ENCODE results near the gene ZMAT5.

The ZMAT5 gene

DNA sequence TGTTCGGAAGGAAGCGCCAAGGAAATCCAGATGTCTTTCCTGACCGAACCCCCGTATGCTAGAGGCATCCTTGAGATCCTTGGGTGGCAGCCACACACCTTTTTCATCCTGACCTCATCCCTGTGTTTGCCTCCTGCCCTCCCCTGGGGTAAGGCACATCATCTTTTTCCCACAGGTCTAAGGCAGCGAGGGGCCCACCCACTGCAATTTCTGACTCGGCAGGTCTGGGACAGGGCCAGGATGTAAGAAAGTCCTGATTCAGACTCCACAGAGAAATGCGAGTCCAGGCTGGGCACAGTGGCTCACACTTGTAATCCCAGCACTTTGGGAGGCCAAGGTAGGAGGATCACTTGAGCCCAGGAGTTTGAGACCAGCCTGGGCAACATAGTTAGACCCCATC is 10.5 kb downstream of the ZMAT5 start:
- TF ChIP-seq RAD21 (IDR thresholded peaks at IDR 0.05; ENCODE audit: low read depth) (no peak), TAF1 (IDR thresholded peaks at IDR 0.05; ENCODE audit: low read depth) (no peak), CREB1 (IDR thresholded peaks at IDR 0.05; ENCODE audit: low read depth) (no peak), NFIC (IDR thresholded peaks at IDR 0.05) (no peak), FOXM1 (IDR thresholded peaks at IDR 0.05; ENCODE audit: borderline replicate concordance, low read depth) (no peak), CEBPB (IDR thresholded peaks at IDR 0.05) (no peak), TCF12 (IDR thresholded peaks at IDR 0.05; ENCODE audit: low read depth) (no peak), EP300 (IDR thresholded peaks at IDR 0.05; ENCODE audit: borderline replicate concordance) (no peak), EGR1 (IDR thresholded peaks at IDR 0.05) (no peak), ZBTB7A (IDR thresholded peaks at IDR 0.05; ENCODE audit: low read depth) (no peak)
- TF ChIP-seq, protein P1, sequence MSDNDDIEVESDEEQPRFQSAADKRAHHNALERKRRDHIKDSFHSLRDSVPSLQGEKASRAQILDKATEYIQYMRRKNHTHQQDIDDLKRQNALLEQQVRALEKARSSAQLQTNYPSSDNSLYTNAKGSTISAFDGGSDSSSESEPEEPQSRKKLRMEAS (IDR thresholded peaks at IDR 0.05): no peak
- TF ChIP-seq, protein P2, sequence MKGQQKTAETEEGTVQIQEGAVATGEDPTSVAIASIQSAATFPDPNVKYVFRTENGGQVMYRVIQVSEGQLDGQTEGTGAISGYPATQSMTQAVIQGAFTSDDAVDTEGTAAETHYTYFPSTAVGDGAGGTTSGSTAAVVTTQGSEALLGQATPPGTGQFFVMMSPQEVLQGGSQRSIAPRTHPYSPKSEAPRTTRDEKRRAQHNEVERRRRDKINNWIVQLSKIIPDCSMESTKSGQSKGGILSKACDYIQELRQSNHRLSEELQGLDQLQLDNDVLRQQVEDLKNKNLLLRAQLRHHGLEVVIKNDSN (IDR thresholded peaks at IDR 0.05): no peak

DNA sequence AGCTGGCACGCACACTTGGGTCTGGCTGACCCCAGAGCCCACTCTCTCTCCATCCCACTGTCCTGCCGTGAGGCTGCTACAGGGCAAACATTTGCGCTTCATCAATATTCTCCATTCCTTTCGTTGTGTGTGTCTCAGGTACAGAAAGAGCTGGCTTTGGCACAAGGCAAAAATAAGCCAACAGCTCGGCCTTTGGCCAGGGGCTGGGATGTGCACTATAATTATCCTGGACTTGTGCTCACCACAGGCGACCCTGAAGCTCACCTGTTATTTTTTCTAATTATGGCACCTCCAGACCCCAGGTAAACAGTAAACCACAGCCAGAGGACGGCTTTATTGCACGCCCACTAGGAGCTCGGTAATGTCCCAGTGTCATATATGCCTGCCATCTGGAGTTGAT is 10.9 kb downstream of the ZMAT5 start:
- no peak for TF ChIP-seq FOXM1 (IDR thresholded peaks at IDR 0.05; ENCODE audit: borderline replicate concordance, low read depth)
- no peak for TF ChIP-seq TCF12 (IDR thresholded peaks at IDR 0.05; ENCODE audit: low read depth)
- TF ChIP-seq, protein P2 (IDR thresholded peaks at IDR 0.05): no peak
- TF ChIP-seq ZBTB7A (IDR thresholded peaks at IDR 0.05; ENCODE audit: low read depth): no peak
- TF ChIP-seq CEBPB (IDR thresholded peaks at IDR 0.05): no peak
- no peak for TF ChIP-seq NFIC (IDR thresholded peaks at IDR 0.05)
- no peak for TF ChIP-seq TEAD4 (IDR thresholded peaks at IDR 0.05)
- TF ChIP-seq TAF1 (IDR thresholded peaks at IDR 0.05; ENCODE audit: low read depth): no peak
- TF ChIP-seq EP300 (IDR thresholded peaks at IDR 0.05; ENCODE audit: borderline replicate concordance): no peak
- TF ChIP-seq, protein P1 (IDR thresholded peaks at IDR 0.05): no peak
- TF ChIP-seq, protein P3, sequence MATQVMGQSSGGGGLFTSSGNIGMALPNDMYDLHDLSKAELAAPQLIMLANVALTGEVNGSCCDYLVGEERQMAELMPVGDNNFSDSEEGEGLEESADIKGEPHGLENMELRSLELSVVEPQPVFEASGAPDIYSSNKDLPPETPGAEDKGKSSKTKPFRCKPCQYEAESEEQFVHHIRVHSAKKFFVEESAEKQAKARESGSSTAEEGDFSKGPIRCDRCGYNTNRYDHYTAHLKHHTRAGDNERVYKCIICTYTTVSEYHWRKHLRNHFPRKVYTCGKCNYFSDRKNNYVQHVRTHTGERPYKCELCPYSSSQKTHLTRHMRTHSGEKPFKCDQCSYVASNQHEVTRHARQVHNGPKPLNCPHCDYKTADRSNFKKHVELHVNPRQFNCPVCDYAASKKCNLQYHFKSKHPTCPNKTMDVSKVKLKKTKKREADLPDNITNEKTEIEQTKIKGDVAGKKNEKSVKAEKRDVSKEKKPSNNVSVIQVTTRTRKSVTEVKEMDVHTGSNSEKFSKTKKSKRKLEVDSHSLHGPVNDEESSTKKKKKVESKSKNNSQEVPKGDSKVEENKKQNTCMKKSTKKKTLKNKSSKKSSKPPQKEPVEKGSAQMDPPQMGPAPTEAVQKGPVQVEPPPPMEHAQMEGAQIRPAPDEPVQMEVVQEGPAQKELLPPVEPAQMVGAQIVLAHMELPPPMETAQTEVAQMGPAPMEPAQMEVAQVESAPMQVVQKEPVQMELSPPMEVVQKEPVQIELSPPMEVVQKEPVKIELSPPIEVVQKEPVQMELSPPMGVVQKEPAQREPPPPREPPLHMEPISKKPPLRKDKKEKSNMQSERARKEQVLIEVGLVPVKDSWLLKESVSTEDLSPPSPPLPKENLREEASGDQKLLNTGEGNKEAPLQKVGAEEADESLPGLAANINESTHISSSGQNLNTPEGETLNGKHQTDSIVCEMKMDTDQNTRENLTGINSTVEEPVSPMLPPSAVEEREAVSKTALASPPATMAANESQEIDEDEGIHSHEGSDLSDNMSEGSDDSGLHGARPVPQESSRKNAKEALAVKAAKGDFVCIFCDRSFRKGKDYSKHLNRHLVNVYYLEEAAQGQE (IDR thresholded peaks at IDR 0.05; ENCODE audit: low read depth): no peak
- no peak for TF ChIP-seq EGR1 (IDR thresholded peaks at IDR 0.05)
- TF ChIP-seq YY1 (IDR thresholded peaks at IDR 0.05; ENCODE audit: low read depth): no peak
- no peak for TF ChIP-seq RAD21 (IDR thresholded peaks at IDR 0.05; ENCODE audit: low read depth)
- no peak for TF ChIP-seq CREB1 (IDR thresholded peaks at IDR 0.05; ENCODE audit: low read depth)

DNA sequence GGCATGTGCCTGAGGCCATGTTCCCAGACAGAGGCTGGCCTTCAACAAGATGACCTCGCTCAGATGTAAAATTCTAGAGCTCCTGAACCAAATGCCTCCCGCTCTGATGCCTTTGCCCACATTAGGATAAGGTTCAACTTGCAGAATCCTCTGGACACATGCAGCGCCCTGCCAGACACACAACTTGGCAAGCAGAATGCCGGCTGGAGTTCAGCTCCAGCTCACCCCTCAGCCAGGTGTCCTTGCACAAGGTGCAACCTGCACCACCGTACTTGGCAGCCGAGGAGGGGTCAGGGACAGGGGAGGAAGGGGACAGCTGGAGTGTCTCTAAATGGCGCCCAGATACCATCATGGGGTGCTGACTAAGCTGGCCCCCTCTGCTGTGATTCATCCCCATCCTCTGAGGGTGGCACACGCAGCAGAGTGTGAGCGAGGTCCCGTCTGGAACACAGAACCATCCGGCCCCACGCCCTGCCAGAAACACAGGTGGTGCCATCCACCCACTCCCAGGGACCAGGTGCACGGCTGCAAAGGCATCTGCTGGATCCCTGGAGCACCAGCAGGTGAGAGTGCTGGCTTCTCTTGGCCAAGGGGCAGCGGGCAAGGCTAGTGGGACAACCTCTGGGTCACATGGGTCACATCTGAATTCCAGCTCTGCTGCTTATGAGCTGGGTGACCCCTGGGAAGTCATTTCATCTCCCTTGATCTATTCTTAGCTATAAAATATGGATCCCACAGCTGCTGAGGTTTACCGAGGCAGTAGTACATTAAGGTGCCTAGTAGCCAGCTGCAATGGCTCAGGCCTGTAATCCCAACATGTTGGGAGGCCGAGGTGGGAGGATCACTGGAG is 12.8 kb downstream of the ZMAT5 start:
- TF ChIP-seq, protein P2 (IDR thresholded peaks at IDR 0.05): no peak
- TF ChIP-seq FOXM1 (IDR thresholded peaks at IDR 0.05; ENCODE audit: borderline replicate concordance, low read depth): no peak
- no peak for TF ChIP-seq YY1 (IDR thresholded peaks at IDR 0.05; ENCODE audit: low read depth)
- TF ChIP-seq, protein P1 (IDR thresholded peaks at IDR 0.05): no peak
- no peak for TF ChIP-seq EP300 (IDR thresholded peaks at IDR 0.05; ENCODE audit: borderline replicate concordance)
- TF ChIP-seq EGR1 (IDR thresholded peaks at IDR 0.05): no peak
- no peak for TF ChIP-seq TCF12 (IDR thresholded peaks at IDR 0.05; ENCODE audit: low read depth)
- no peak for TF ChIP-seq ZBTB7A (IDR thresholded peaks at IDR 0.05; ENCODE audit: low read depth)

DNA sequence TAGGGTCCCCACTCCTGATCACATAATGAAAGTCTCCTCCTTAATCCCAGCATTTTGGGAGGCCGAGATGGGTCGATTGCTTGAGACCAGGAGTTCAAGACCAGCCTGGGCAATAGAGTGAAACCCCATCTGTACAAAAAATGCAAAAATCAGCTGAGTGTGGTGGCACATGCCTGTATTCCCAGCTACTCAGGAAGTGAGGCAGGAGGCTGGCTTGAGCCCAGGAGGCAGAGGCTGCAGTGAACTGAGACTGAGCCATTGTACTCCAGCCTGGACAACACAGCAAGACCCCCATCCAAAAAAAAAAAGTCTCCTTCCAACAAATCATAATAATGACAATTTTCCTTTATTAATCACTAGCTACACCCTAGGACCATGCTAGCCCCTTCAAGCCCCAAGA is 15.1 kb downstream of the ZMAT5 start:
- no peak for TF ChIP-seq YY1 (IDR thresholded peaks at IDR 0.05; ENCODE audit: low read depth)
- TF ChIP-seq TAF1 (IDR thresholded peaks at IDR 0.05; ENCODE audit: low read depth): no peak
- TF ChIP-seq NFIC (IDR thresholded peaks at IDR 0.05): no peak
- no peak for TF ChIP-seq RAD21 (IDR thresholded peaks at IDR 0.05; ENCODE audit: low read depth)
- no peak for TF ChIP-seq CREB1 (IDR thresholded peaks at IDR 0.05; ENCODE audit: low read depth)
- no peak for TF ChIP-seq TEAD4 (IDR thresholded peaks at IDR 0.05)
- no peak for TF ChIP-seq EGR1 (IDR thresholded peaks at IDR 0.05)
- TF ChIP-seq EP300 (IDR thresholded peaks at IDR 0.05; ENCODE audit: borderline replicate concordance): no peak
- TF ChIP-seq, protein P3 (IDR thresholded peaks at IDR 0.05; ENCODE audit: low read depth): no peak
- no peak for TF ChIP-seq CEBPB (IDR thresholded peaks at IDR 0.05)
